ENCODE results near the gene SFTA2.

DNA sequence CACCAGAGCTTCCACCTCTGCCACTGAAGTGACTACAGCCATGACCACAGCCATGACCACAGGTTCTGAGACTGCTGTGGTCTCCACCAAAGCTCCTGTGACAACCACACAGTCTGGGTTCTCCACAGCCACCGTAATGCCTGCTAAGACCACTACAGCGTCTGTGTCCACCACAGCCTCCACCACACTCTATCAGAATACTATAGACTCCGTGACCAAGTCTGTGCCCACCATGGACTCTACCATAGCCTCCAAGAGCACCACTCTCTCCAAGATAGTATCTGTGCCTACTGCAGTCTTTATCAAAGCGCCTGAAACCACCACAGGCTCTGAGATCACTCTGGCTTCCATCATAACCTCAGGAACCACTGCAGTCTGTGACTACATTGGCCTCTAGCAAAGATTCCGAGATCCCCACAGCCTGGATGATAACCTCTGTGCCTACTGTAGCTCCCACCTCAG, 33.2 kb upstream of the SFTA2 start:
- TF ChIP-seq, protein P1, sequence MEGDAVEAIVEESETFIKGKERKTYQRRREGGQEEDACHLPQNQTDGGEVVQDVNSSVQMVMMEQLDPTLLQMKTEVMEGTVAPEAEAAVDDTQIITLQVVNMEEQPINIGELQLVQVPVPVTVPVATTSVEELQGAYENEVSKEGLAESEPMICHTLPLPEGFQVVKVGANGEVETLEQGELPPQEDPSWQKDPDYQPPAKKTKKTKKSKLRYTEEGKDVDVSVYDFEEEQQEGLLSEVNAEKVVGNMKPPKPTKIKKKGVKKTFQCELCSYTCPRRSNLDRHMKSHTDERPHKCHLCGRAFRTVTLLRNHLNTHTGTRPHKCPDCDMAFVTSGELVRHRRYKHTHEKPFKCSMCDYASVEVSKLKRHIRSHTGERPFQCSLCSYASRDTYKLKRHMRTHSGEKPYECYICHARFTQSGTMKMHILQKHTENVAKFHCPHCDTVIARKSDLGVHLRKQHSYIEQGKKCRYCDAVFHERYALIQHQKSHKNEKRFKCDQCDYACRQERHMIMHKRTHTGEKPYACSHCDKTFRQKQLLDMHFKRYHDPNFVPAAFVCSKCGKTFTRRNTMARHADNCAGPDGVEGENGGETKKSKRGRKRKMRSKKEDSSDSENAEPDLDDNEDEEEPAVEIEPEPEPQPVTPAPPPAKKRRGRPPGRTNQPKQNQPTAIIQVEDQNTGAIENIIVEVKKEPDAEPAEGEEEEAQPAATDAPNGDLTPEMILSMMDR (IDR thresholded peaks at IDR 0.05; ENCODE audit: poor library complexity): no peak
- no peak for TF ChIP-seq EZH2 (IDR thresholded peaks at IDR 0.05; ENCODE audit: borderline replicate concordance)
